IPS DF 19.7 (cell line): ENCODE measurements around the gene RABAC1.

Experiments used
- DNase-seq: peaks from one replicate; pipeline ENCODE4 v3.0.0-alpha.2; 2013; ENCODE audit warnings: low read depth, low spot score

Gene RABAC1

DNA sequence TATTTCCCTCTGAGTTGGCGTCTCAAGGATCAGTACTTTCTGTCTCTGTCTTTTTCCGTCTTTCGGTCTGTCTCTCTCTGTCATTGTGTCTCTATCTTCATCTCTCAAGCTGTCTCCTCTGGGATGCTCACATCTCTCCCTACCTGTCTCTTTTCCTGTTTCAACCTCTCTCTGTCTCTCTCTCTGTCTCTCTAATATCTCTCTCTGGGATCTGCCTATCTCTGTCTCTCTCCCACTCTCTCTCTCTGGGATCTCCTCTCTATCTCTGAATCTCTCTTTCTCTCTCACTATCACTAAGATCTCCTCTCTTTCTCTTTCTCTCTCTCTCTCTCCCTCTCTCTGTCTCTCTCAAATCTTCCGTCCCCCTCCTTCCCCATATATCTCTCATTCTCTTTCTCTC lies 30.9 kb upstream of the RABAC1 start:
- no peak for DNase-seq

DNA sequence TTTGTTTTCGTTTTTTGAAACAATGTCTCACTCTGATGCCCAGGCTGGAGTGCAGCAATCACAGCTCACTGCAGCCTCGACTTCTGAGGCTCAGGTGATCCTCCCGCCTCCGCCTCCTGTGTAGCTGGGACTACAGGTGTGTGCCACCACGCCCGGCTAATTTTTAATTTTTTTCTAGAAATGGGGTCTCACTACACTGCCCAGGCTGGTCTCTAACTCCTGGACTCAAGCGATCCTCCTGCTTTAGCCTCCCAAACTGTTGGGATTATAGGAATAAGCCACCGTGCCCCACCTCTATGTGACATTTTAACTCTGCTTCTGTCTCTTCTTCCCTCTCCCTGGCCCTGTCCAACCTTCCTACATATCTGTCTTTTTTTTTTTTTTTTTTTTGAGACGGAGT lies 29.8 kb upstream of the RABAC1 start:
- DNase-seq = no peak

DNA sequence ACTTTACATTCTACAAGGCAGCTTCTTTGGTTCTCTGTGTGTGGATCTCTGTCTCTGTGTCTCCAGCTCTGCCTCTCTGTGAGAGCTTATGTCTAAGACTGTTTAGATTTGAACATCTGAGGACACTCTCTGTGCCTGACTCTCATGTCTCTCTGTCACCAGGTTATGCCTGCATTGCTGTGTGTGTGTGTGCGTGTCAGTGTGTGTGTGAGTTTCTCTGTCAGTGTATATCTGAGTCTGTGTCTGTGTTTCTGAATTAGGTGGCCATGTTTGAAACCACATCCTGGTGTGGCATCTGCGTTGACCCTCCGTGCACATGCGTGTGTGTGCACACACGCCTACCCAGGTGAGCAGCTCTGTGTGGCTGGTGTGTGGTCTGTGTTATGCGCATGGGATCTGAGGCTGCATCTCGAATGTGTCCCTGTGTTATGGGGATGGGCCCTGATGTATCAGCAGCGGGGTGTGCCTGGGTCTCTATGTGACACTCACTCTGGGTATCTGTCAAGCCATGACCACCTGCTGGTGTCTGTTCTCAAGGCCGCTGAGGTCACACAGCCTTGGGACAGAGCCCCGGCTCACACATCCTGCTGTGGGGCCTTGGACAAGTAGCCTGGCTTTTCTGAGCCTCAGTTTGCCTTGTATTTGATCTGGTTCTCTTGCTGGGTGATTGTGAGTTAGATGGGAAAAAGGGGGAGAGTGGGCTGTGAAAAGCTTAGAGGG lies 28.2 kb upstream of the RABAC1 start:
- no peak for DNase-seq

DNA sequence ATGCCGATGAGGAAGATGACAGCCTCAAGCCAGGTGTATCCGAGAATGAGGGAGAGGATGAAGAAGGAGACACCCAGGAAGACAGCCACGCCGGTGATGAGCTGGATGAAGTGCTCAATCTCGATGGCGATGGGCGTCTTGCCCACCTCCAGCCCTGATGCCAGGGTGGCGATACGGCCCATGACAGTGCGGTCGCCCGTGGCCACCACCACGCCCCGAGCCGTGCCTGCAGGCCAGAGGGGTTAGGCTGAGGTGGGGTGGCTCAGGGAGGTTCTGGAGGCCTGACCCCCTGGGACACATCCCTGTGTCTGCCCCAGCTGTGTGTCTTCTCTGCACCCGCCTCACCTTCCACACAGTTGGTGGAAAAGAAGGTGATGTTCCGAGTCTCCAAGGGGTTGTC lies 25.8 kb upstream of the RABAC1 start:
- no peak for DNase-seq

DNA sequence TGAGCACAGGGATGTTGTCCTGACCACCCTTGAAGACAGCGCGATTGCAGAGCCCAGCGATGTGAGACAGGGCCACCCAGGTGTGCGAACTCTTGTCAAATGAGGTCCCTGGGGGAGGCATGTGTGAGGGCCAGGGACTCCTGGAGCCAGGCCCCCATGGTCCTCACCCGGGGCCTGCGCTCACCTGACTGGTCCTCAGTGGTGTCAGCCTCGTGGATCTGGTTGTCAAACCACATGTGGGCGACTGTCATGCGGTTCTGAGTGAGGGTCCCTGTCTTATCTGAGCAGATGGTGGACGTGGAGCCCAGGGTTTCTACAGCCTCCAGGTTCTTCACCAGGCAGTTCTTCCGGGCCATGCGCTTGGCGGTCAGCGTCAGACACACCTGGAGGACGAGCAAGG lies 22.6 kb upstream of the RABAC1 start:
- no peak for DNase-seq

DNA sequence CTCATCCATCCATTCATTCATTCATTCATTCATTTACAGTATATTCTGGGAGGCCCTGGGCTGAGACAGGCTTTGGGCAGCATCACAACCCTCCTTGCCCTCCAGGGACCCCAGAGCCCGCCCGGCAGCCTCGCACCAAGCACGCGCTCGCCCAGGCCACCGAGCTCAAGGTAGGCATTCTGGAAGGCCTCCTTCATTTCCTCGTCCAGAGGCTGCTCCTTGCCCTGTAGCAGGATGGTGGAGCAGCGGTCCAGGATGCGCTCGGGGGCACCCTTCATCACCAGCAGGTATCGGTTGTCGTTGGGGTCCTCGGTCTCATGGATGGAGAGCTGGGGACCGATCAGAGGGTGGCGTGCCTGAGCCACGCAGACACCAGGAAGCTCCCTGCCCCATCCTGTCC lies 19.3 kb upstream of the RABAC1 start:
- DNase-seq = no peak

DNA sequence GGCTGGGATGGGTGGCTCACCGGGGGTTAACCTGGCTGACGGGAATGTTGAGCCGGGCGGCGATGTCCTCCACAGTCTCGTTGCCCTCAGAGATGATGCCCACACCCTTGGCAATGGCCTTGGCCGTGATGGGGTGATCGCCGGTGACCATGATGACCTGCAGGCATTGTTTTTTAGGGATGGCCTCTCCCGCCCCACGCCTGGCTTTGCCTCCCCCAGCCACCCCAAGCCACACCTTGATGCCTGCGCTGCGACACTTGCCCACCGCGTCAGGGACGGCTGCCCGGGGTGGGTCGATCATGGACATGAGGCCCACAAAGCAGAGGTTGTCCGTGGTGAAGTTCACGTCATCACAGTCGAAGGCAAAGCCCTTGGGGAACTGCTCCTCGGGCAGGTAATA lies 18.8 kb upstream of the RABAC1 start:
- DNase-seq = no peak

DNA sequence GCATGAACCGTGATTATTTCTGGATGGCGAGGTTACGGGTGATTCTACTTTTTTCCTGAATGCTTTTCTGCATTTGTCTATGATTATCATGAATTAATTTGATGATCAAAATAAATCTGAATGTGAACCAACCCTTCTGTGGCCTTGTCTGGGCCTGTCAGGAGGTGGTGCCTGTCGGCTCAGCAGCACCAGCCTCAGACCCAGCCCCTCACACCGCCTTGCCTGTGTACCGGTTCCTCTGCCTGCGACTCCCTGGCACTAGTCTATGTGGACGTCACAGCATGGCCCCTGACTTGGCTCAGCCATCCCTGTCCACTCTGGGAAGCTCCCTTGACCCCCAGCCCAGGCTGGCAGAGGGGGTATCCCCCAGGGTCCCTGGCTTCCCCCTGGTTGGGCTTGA lies 15.5 kb upstream of the RABAC1 start:
- no peak for DNase-seq

DNA sequence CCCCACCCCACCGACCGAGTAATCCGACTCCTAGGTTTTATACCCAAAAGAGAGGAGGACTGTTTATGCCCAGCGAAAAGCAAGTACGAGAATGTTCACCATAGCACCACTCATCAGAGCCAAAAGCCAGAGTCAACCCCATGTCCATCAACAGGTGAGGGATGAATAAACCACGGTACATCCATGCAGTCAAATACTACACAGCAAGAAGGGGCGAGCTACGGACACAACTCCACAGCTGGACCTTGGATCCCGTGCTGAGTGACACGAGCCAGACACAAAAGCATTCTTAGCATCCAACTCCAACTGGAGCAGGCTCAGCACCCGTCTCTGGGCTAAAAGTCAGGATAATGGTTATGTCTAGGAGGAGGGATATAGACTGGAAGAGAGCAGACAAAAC lies 12.2 kb upstream of the RABAC1 start:
- no peak for DNase-seq

DNA sequence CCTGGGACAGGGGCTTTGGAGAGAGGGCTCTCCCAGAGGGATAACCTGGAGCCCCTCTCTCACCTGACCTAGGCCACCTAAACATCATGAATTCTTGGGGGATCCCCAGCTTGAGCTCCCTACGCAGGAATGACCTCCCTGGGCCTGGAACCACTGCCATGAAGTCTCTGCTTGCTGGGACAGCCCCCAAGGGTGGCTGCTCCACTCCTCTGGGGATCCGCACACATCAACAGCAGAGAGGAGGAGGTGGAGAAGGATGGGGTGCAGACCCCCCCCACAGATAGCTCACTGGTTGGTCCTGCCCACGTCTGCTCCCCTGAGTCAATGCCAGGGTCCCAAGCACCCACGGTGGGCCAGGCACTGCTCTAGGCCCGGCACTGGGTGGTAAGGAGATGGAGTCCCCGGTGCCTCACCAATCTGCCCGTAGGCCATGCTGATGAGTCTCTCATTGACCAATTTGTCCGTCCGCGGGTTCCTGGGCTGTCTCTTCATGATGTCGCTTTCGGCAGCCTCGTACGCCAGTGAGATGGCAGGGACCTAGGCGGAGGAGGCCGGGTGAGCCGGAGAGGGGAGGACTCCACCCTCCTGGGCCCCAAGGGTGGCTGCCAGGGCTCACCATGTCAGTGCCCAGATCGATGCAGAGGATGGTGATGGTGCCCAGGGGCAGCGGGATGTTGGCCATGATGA lies 10.8 kb upstream of the RABAC1 start:
- DNase-seq = no peak

DNA sequence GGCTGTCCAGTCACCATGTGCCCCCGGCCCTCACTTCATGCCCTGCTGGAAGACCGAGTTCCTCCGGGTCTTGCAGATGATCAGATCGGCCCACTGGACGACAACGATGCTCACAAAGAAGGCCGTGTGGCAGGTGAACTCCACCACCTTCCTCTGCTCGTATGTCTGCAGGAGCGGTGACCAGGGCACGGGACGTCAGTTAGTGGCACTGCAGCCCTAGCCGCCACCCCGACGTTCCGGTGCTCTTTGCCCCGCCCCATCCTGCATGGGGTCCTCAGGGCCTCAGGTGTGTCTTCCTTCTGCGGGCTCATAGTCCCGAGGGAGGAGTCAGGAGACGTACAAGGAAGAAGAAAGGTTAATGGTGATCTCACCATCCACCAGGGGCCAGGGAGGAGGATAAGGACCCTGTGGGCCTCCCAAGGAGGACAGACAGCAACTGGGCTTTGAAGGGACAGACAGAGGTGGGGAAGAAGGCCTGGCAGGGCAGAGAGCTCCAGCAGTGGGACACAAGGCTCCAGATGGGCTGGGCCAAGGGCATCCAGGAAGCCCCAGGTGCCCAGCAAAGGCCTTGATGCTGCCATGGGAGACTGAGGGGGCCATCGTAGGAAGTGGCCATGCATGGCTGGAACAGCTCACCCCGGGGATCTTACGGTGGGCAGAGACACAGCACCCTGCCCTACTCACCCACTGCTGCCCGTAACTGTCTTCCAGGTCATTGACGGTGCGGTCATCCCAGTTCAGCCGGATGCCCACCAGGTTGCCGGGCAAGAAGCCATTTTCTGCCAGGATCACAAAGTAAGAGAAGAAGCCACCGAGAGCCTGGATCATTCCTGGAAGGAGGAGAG lies 9.9 kb upstream of the RABAC1 start:
- DNase-seq = no peak

DNA sequence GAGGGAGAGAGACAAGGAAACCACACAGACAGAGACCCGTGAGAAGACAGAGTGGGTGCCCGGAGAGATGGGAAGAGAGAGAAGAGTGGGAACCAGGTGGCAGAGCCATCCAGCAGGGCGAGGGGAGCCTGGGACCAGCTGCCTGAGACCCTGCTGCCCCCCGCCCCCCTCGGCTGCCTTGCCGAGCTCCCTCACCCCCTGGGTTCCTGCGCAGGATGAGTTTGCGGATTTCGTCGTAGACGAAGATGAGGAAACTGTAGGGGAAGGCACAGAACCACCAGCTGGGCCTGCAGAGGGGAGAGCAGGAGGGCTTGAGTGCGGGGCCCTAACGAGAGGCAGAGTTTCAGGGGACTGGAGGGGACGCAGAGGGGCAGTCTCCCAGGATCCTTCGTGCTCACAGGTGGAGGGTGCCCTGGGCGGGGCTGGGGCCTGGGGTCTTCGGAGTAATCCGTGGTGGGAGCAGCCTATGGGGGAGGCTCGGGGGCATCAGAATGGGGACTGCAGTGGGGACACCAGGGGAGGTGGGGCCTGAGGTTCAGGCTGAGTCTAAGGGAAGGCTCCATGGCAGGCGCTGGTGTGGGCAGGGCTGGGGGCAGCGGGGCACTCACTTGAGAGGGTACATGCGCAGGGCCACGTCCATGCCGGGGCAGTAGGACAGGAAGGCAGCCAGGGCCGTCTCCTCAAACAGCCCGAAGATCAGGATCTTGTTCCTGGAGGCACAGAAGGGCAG lies 8.1 kb upstream of the RABAC1 start:
- DNase-seq = no peak

DNA sequence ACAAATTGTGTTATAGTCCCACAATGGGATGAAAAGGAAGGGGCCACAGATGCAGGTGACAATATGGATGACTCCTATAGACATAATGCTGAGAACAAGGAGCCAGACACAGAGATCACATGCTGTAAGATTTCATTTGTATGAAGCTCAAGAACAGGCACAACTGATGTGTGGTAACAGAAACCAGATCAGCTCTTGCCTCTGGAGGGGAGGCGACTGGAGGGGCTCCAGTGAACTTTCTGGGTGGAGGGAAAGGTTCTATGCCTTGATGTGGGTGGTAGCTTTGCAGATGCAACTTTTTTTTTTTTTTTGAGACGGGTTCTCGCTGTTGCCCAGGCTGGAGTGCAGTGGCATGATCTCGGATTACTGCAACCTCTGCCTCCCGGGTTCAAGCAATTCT lies 6.0 kb upstream of the RABAC1 start:
- no peak for DNase-seq

DNA sequence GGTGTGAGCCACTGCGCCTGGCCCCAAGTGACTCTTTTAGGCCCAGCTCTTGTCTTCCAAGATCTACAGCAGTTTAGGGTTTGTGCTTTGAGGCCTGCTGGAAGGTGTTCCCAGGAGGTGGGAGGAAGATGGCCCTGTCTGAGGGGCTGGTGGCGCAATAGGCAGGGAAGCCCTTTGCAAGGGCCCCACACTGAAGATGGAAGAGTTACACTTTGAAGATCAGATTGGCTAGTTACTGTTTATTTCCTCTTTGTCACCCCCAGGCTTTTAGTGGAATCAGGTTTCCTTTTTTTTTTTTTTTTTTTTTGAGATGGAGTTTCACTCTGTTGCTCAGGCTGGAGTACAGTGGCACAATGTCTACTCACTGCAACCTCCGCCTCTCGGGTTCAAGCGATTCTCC lies 1.9 kb upstream of the RABAC1 start:
- no peak for DNase-seq

DNA sequence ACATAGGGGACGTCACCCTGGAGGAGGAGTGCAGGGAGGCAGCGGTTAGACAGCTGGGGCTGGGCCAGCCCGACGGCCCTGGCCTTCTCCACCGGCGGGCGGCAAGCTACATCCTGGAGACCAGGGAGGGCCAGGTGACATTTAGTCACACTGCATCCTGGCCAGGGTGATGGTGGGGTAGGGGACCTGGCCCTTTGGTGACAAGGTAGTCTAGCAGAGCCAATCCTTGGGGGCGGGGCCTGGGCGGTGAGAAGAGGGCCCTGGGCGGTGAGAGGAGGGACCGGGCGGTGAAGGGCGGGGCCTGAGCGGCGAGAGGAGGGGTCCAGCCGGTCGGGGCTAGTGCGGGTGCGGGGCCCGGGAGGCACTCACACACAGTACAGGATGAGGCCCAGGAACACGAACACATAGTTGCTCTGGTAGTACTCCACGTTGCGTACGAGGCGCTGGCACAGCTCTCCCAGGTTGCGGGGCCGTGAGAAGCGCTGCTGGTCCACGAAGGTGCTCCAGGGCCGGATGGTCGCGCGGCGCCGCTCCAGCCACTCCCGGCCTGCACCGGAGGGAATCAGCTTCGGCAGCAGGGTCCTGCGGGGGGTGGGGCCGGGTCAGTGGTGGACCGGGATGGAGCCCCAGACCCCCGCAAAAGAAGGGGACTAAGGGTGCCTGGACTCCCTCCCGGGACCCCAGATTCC lies 610 bp downstream of the RABAC1 start:
- no peak for DNase-seq

DNA sequence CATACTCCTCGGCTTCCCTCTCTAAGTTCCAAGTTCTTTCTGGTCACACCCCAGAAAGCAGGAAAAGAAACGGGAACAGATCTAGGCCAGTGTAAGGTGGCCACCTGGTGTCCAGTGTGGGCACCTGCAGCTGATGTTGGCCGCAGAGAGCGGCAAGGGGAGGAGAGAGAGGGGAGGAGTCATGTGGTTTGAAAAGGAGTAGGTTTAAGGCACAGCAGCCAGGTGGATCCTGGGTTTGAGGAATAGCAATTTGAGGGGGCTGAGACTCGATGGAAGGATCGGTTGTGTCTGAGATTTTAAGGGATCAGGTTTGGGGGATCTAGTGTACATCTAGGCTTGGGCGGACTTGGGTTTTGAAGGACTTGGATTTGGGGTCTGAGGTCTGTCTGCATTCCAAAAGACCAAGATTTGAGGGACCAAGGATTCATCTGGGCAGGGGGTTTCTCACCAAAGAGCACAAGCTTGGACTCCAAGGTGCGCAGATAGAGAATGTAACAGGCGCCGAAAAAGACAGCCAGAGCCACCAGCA lies 1.2 kb downstream of the RABAC1 start:
- DNase-seq = peak; percentile 69

DNA sequence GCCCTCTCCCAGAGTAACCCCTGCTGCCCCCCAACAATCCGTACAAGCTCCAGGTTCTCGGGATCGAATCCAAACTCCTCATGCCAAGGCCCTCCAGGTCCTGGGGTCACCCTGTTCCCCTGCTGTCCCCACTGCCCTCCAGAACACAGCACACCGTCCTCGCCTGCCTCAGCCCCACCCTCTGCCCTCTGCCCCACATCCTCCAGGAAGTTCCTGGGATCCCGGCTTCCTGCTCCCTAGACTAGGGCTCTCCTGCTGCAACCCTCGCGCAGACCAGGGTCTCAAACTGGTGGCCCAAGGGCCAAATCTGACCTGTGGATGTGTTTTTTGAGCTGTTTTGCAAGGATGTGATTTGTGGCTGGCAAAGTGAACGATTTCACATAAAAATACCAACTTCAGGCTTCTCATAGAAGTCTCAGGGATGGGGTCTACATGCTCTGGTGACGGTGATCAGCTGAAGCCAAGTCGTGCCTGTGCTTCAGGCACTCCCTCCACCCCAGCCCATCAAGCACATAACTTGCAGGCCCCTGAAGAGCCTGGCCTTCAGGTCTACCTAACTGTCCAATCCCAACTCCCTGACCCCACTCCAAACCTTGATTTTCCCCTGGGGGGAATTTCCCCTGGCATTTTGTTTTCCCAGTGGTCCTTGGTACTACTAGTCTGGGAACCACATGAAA lies 1.8 kb downstream of the RABAC1 start:
- DNase-seq = no peak

DNA sequence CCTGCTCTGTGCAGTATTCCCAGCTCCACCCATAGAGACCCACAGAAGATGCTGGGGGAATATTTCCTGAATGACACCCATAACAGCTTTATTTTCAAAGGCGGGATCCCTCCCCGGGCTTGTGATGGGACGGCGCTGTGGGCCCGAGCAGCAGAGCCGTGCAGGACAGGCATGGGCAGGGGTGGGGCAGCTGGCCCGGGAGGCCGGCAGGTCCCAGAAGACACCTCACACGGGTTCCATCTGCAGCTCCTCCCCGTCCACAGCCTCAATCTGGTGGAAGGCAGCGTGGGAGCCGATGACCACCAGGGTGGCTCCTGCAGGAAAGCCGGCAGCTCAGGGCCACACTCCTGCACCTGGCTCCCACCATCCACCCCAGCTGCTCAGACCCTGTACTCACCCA lies 2.5 kb downstream of the RABAC1 start:
- DNase-seq = no peak

DNA sequence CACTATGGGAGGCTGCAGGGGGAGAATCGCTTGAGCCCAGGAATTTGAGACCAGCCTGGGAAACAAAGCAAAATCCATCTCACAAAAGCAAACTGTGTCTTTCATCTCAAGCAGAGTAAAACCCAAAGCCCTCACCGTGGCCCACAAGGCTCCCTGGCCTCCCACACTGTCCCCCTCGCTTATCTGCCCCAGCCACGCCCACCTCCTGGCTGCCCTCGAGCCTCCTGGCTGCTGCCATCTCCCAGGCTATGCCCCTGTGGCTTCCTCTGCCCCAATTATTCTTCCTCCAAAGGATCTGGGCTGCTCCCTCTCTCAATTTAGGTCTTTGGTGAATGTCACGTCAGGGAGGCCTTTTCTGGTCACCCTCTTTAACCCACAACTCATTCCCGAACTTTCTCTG lies 3.6 kb downstream of the RABAC1 start:
- no peak for DNase-seq

DNA sequence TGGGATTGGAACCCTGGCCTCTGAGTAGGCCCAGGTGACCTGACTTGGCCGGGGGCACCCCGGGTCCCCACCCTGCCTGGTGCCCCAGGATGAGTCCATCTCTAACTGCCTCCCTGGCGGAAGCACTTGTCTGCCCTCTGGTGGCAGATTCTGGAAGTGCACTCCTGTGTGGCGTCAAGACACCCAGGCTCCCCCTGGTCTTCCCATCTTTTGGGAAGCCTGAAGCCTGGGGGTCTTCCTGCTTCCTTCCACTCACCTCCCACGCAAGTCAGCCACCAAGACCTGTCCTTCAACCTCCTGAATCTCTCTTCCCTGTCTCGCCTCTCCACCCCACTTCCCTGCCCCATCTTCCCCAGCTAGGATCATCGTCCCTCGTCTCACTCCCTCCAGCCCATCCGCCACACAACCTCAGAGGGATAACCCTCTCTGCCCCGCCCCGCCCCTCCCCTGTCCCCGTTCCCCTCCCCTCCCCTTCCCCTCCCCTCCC lies 7.4 kb downstream of the RABAC1 start:
- no peak for DNase-seq
